Adrenal gland (tissue), 5 donors: Measurements from ENCODE around the gene STIM2.

Source experiments
- CTCF ChIP-seq, 6 experiments: fragments of 450-650 bp in 4 of 6; fragments of 200-600 bp in 2 of 6; sonication (generic) in 1 of 6; IDR thresholded peaks; 1 replicate in 5 of 6; 2 replicates in 1 of 6; pipeline versions ENCODE4 v1.5.1 to v1.8.0; 2016 to 2021; ENCODE audit warnings: antibody characterized with exemption in 6 of 6, mild to moderate bottlenecking in 2 of 6, moderate library complexity in 1 of 6
- POLR2A ChIP-seq, 2 donors: fragments of 450-650 bp; IDR thresholded peaks; one replicate each; pipeline ENCODE4 v1.6.1; 2017; ENCODE audit warnings: antibody characterized with exemption in 2 of 2, mild to moderate bottlenecking in 2 of 2, moderate library complexity in 1 of 2
- donor health status: DM: no; HTN: no; CAD: no.

DNA sequence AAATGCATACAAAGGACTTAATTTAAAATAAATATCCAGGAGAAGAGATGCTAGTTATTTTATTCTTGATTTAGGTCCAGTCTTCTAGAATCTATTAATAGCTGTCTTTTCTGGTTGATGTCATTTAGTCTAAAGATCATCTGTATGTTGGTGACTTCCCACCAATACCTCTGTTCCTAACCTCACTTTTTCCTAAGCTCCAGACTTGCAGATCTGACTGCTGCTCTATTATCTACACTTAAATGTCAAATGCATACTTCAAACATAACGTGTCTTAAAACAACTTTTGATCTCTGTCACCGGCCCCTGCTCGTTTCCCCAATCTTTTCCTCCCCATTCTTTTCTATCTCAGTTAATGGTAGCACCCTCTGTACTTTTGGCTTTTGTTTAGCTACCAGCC is 133.3 kb downstream of the STIM2 start:
- TF ChIP-seq CTCF (IDR thresholded peaks at IDR 0.05) (no peak), POLR2A (IDR thresholded peaks at IDR 0.05) (no peak)
